ENCODE results near the gene DCN. TPM values are rescaled to one million over a fixed set of nuclear protein-coding genes. Genes with fewer than 3 reads are reported as not detected.
A peak's percentile ranks its signal among the peaks of the same experiment; 100 is the strongest.

The DCN gene
- polyA plus RNA-seq, 1 of the 3 experiments (the other 2 are of a cell fraction), result 5.5 TPM

DNA sequence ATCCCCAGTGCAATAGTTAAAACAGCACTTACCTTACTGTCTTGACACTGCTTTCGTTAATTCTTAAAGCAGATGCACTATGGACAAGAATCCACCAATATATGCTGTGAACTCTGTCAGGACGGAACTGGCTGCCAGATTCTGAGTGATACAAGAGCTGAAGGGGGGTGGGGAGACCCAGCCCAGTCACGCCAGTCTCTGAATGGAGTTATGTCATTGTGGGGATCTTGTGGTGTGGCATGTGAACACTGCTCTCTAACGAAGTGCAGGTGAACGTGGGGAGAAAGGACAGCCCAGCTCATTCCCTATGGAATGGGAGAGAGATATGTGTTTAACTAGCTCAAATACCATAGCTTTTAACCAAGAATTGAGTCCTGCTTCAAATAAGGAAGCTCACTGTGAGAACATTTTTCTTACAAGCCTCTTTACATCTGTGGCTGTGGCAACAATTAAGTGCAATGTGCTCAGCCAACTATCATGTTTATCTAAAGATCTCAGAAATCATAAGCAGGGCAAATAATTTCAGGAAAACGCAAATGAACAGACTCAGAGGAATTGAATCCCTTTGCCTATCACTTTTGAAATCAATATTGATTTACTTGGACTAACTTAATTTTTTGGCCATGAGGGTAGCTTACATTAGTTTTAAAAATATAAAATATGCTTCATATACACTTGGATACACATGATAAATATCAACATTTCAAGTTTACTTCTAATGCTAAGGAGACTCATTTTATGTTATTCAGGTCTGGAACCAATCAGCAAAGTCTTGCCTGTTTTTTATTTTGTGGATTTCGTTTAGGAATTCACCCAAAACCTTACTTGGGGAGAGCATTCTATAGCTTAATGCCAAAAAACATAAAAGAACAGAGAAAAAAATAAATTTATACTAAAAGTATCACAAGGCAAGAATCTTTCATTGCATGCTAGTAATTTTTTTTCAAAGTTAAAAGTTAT, 71.0 kb downstream of the DCN start, which contains the start of gene LUM:
Gene LUM (minus strand): TSS at position 129 of the 960 bp plus-strand sequence. CDS start 2,515 bp downstream, outside the sequence.
- peak within 1 kb of the TSS; percentile 84 to 90 for H3K27ac ChIP-seq (ENCODE audit: low read depth in 2 of 2, low read length in 1 of 2)
- DNase-seq, result peak; percentile 17

More for the DNA sequence above, 71.0 kb downstream of the DCN start, which contains the start of gene LUM:
- no peaks in the 10 kb centered on the region for H3K9me3 ChIP-seq
- whole genome bisulfite sequencing (ENCODE audit: low lambda C conversion rate), result 10% methylated on average over 7 of the region's 7 CpGs
- no peaks in the 10 kb centered on the region for H4K20me1 ChIP-seq (ENCODE audit: insufficient read depth)
- CTCF ChIA-PET, result interaction anchor here (0.6 to 1.4 kb wide), 4 partner anchors 11 to 243 kb away, joined by 3 to 4 read pairs (median 3); no protein-coding TSS in a partner anchor
- peak within 1 kb of the TSS; percentile 39; the same call in 1 of the 2 replicates for H2AFZ ChIP-seq (ENCODE audit: low read depth)
- peak within 1 kb of the TSS; percentile 43 to 47; a peak in 3 of 4 replicates for H3K4me3 ChIP-seq (ENCODE audit: low read depth in 2 of 2, low read length in 1 of 2)
- peak within 1 kb of the TSS; percentile 63 for H3K4me2 ChIP-seq
- no peaks in the 10 kb centered on the region; the same call in 1 of the 2 replicates for H3K79me2 ChIP-seq (ENCODE audit: insufficient read depth)
- H3F3A ChIP-seq (replicated peaks; ENCODE audit: insufficient read depth), result peaks cover 29% of the 10 kb centered on the region
- H3K9me2 ChIP-seq, result no peaks in the 10 kb centered on the region
- peak; percentile 63 for TF ChIP-seq TCF12 (IDR thresholded peaks at IDR 0.05)
- peak; percentile 65 for TF ChIP-seq CHD2 (IDR thresholded peaks at IDR 0.05; ENCODE audit: low read length, partially characterized antibody)
- TF ChIP-seq YY1 (IDR thresholded peaks at IDR 0.05; ENCODE audit: low read depth), result no peak
- TF ChIP-seq, protein P1, sequence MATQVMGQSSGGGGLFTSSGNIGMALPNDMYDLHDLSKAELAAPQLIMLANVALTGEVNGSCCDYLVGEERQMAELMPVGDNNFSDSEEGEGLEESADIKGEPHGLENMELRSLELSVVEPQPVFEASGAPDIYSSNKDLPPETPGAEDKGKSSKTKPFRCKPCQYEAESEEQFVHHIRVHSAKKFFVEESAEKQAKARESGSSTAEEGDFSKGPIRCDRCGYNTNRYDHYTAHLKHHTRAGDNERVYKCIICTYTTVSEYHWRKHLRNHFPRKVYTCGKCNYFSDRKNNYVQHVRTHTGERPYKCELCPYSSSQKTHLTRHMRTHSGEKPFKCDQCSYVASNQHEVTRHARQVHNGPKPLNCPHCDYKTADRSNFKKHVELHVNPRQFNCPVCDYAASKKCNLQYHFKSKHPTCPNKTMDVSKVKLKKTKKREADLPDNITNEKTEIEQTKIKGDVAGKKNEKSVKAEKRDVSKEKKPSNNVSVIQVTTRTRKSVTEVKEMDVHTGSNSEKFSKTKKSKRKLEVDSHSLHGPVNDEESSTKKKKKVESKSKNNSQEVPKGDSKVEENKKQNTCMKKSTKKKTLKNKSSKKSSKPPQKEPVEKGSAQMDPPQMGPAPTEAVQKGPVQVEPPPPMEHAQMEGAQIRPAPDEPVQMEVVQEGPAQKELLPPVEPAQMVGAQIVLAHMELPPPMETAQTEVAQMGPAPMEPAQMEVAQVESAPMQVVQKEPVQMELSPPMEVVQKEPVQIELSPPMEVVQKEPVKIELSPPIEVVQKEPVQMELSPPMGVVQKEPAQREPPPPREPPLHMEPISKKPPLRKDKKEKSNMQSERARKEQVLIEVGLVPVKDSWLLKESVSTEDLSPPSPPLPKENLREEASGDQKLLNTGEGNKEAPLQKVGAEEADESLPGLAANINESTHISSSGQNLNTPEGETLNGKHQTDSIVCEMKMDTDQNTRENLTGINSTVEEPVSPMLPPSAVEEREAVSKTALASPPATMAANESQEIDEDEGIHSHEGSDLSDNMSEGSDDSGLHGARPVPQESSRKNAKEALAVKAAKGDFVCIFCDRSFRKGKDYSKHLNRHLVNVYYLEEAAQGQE (IDR thresholded peaks at IDR 0.05; ENCODE audit: low read depth, low read length), result no peak
- TF ChIP-seq RXRA (IDR thresholded peaks at IDR 0.05; ENCODE audit: borderline replicate concordance, low read depth), result 0 out of 2 replicates have a peak, but pooled peaks have one; percentile 11
- TF ChIP-seq MXI1 (IDR thresholded peaks at IDR 0.05; ENCODE audit: low read depth, low read length), result peak; percentile 55; the same call in 1 of the 2 replicates
- no peak for TF ChIP-seq GABPA (IDR thresholded peaks at IDR 0.05; ENCODE audit: low read depth)
- peak; percentile 22; the same call in 1 of the 2 replicates for TF ChIP-seq GATA2 (CRISPR knock-in tag; IDR thresholded peaks at IDR 0.05)
- peak; percentile 34; the same call in 1 of the 2 replicates for TF ChIP-seq POLR2AphosphoS5 (IDR thresholded peaks at IDR 0.05; ENCODE audit: low read depth, low read length)
- TF ChIP-seq, protein P2, sequence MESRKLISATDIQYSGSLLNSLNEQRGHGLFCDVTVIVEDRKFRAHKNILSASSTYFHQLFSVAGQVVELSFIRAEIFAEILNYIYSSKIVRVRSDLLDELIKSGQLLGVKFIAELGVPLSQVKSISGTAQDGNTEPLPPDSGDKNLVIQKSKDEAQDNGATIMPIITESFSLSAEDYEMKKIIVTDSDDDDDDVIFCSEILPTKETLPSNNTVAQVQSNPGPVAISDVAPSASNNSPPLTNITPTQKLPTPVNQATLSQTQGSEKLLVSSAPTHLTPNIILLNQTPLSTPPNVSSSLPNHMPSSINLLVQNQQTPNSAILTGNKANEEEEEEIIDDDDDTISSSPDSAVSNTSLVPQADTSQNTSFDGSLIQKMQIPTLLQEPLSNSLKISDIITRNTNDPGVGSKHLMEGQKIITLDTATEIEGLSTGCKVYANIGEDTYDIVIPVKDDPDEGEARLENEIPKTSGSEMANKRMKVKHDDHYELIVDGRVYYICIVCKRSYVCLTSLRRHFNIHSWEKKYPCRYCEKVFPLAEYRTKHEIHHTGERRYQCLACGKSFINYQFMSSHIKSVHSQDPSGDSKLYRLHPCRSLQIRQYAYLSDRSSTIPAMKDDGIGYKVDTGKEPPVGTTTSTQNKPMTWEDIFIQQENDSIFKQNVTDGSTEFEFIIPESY (IDR thresholded peaks at IDR 0.05; ENCODE audit: borderline replicate concordance, low read depth), result no peak
- TF ChIP-seq MEF2A (IDR thresholded peaks at IDR 0.05; ENCODE audit: borderline replicate concordance, low read depth), result no peak
- TF ChIP-seq, protein P3, sequence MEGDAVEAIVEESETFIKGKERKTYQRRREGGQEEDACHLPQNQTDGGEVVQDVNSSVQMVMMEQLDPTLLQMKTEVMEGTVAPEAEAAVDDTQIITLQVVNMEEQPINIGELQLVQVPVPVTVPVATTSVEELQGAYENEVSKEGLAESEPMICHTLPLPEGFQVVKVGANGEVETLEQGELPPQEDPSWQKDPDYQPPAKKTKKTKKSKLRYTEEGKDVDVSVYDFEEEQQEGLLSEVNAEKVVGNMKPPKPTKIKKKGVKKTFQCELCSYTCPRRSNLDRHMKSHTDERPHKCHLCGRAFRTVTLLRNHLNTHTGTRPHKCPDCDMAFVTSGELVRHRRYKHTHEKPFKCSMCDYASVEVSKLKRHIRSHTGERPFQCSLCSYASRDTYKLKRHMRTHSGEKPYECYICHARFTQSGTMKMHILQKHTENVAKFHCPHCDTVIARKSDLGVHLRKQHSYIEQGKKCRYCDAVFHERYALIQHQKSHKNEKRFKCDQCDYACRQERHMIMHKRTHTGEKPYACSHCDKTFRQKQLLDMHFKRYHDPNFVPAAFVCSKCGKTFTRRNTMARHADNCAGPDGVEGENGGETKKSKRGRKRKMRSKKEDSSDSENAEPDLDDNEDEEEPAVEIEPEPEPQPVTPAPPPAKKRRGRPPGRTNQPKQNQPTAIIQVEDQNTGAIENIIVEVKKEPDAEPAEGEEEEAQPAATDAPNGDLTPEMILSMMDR (IDR thresholded peaks at IDR 0.05), result no peak
- no peak for TF ChIP-seq USF2 (IDR thresholded peaks at IDR 0.05; ENCODE audit: borderline replicate concordance, low read depth, low read length)
- TF ChIP-seq JUND (IDR thresholded peaks at IDR 0.05), result 0 out of 2 replicates have a peak, but pooled peaks have one; percentile 10
- TF ChIP-seq MAX (IDR thresholded peaks at IDR 0.05; ENCODE audit: low read depth), result 0 out of 2 replicates have a peak, but pooled peaks have one; percentile 52
- no peak for TF ChIP-seq TEAD4 (IDR thresholded peaks at IDR 0.05; ENCODE audit: borderline replicate concordance, insufficient read depth)
- peak; percentile 69 for TF ChIP-seq PBX3 (IDR thresholded peaks at IDR 0.05)
- peak in 1 of 2 experiments; percentile 29; a peak in 1 of 4 replicates for TF ChIP-seq EP300 (IDR thresholded peaks at IDR 0.05; ENCODE audit: borderline replicate concordance in 1 of 2, low read depth in 1 of 2, low read length in 1 of 2)
- TF ChIP-seq RCOR1 (IDR thresholded peaks at IDR 0.05; ENCODE audit: low read length), result no peak
- no peak for TF ChIP-seq RFX5 (IDR thresholded peaks at IDR 0.05; ENCODE audit: low read length)
- POLR2A ChIA-PET, result no interaction called here
- no peaks in the 10 kb centered on the region for H3K36me3 ChIP-seq (replicated peaks in 1 of 2; ENCODE audit: control insufficient read depth in 1 of 2, insufficient read depth in 2 of 2, low read length in 1 of 2)
- peak within 1 kb of the TSS; percentile 47; the same call in 1 of the 2 replicates for H3K9ac ChIP-seq
- no peaks in the 10 kb centered on the region for H3K27me3 ChIP-seq (ENCODE audit: insufficient read depth)
- peaks cover 7 to 11% of the 10 kb centered on the region in 2 experiments; a peak in 2 of 4 replicates for H3K4me1 ChIP-seq (ENCODE audit: control insufficient read depth in 1 of 2, insufficient read depth in 2 of 2, low read depth in 1 of 2, low read length in 1 of 2)
